K562 (cell line): Measurements from ENCODE around the gene PGF. TPM values are rescaled to one million over a fixed set of nuclear protein-coding genes. Genes with fewer than 3 reads are reported as not detected.
A peak's percentile ranks its signal among the peaks of the same experiment; 100 is the strongest.

Experiments used
- ATAC-seq: fragments of 200-7000 bp; cut with Tn5 transposase; 3 replicates; pipeline ENCODE4 v1.9.1; 2020; ENCODE audit warnings: moderate library complexity
- BruUV-seq: library from RNA; stranded (reverse); fragments of 400-500 nt; replicated peaks from 2 replicates; lab custom pipeline; 2021; lab: Mats Ljungman, UMichigan
- CTCF ChIA-PET: fragments of 300-600 bp; formaldehyde crosslinking; extraction: SDS; loops from one replicate; lab custom pipeline; 2021; ENCODE audit warnings: low intra/inter-chr PET ratio; lab: Yijun Ruan, JAX
- POLR2A ChIA-PET: fragments of 300-600, 350-650 bp; sonication (Branson Sonifier 250); formaldehyde crosslinking; extraction: SDS; loops from one replicate; lab custom pipeline; 2021; ENCODE audit warnings: antibody characterized with exemption, inconsistent platforms; lab: Yijun Ruan, JAX
- DNase-seq, 4 experiments: peaks; one replicate each; pipeline versions ENCODE4 v3.0.0 to v3.0.0-alpha.2; 2011 to 2018; ENCODE audit warnings: low spot score in 3 of 4, mixed read lengths in 3 of 4; ENCODE audit errors: extremely low read depth in 1 of 4
- FAIRE-seq: peaks from 2 replicates; lab custom pipeline; 2011; peaks lifted over from hg19 to GRCh38; lab: Jason Lieb, UNC
- H2AFZ ChIP-seq: 2 replicates; pipeline ENCODE4 v1.6.0; 2011; ENCODE audit warnings: low read depth, low read length, control low read depth, inconsistent platforms
- H3K27ac ChIP-seq: fragments of 200-600 bp; 3 replicates; pipeline ENCODE4 v1.8.0; 2011; ENCODE audit warnings: low read depth, mild to moderate bottlenecking, control low read depth, inconsistent platforms, low read length, moderate library complexity, mixed read lengths; ENCODE audit errors: extremely low read depth
- H3K27me3 ChIP-seq, 2 experiments: fragments of 300-600 bp in 1 of 2; 2 replicates in 1 of 2; 3 replicates in 1 of 2; pipeline versions ENCODE4 v1.6.0 to v1.8.0; 2011; ENCODE audit warnings: inconsistent platforms in 2 of 2, low read length in 2 of 2, mild to moderate bottlenecking in 1 of 2, mixed read lengths in 1 of 2, moderate library complexity in 1 of 2; ENCODE audit not compliant: control insufficient read depth in 2 of 2, insufficient read depth in 2 of 2
- H3K36me3 ChIP-seq: fragments of 300-600 bp; 3 replicates; pipeline ENCODE4 v1.8.0; 2011; ENCODE audit warnings: mild to moderate bottlenecking, low read length, inconsistent platforms; ENCODE audit not compliant: control insufficient read depth, insufficient read depth
- H3K4me1 ChIP-seq, 2 experiments: fragments of 200-600 bp in 1 of 2; replicated peaks in 1 of 2; 2 replicates in 1 of 2; 3 replicates in 1 of 2; pipeline versions ENCODE4 v1.5.1 to v1.8.0; 2011; ENCODE audit warnings: inconsistent platforms in 2 of 2, low read length in 2 of 2, mild to moderate bottlenecking in 1 of 2, mixed read lengths in 1 of 2, moderate library complexity in 1 of 2; ENCODE audit not compliant: control insufficient read depth in 2 of 2, insufficient read depth in 2 of 2
- H3K4me2 ChIP-seq: 2 replicates; pipeline ENCODE4 v1.6.1; 2011; ENCODE audit warnings: low read length, control low read depth, inconsistent platforms, mixed read lengths; ENCODE audit not compliant: insufficient read depth
- H3K4me3 ChIP-seq: fragments of 200-600 bp; sonication (generic), shearing (Covaris generic); 2 replicates; pipeline ENCODE4 v1.5.1; 2016; ENCODE audit warnings: control low read depth, inconsistent platforms
- H3K79me2 ChIP-seq: fragments of 200-600 bp; 3 replicates; pipeline ENCODE4 v1.8.0; 2011; ENCODE audit warnings: low read length, inconsistent platforms; ENCODE audit not compliant: control insufficient read depth, insufficient read depth
- H3K9ac ChIP-seq, 2 experiments: 2 replicates each; pipeline versions ENCODE4 v1.6.0 to v1.6.1; 2011; ENCODE audit warnings: low read depth in 2 of 2, low read length in 2 of 2, control low read depth in 1 of 2, inconsistent platforms in 1 of 2, mild to moderate bottlenecking in 1 of 2, mixed read lengths in 1 of 2; ENCODE audit not compliant: insufficient read depth in 1 of 2
- H3K9me1 ChIP-seq: one replicate; pipeline ENCODE4 v1.6.0; 2011; ENCODE audit warnings: inconsistent platforms, mild to moderate bottlenecking, low read length, moderate library complexity; ENCODE audit not compliant: control insufficient read depth, insufficient read depth
- H3K9me3 ChIP-seq: replicated peaks from 2 replicates; pipeline ENCODE4 v1.5.1; 2011; ENCODE audit warnings: low read depth, low read length, inconsistent platforms; ENCODE audit not compliant: control insufficient read depth, insufficient read depth
- H4K20me1 ChIP-seq: replicated peaks from 2 replicates; pipeline ENCODE4 v1.6.1; 2011; ENCODE audit warnings: low read length, inconsistent platforms, mixed read lengths; ENCODE audit not compliant: control insufficient read depth, insufficient read depth
- DACH1 ChIP-seq: fragments of 450-650 bp; IDR thresholded peaks from 2 replicates; pipeline ENCODE4 v1.6.1; 2018; ENCODE audit not compliant: partially characterized antibody
- IRF2 ChIP-seq: sonication (generic); formaldehyde crosslinking; IDR thresholded peaks from 2 replicates; pipeline ENCODE4 v1.8.1; 2022; ENCODE audit warnings: mild to moderate bottlenecking, missing genetic modification reagents
- KAT8 ChIP-seq: fragments of 450-650 bp; IDR thresholded peaks from 2 replicates; pipeline ENCODE4 v1.6.1; 2016; ENCODE audit warnings: low read depth, mild to moderate bottlenecking
- POLR2B ChIP-seq: fragments of 450-650 bp; IDR thresholded peaks from 2 replicates; pipeline ENCODE4 v1.6.1; 2018; ENCODE audit warnings: low read depth; ENCODE audit not compliant: partially characterized antibody
- PTTG1 ChIP-seq: fragments of 450-650 bp; IDR thresholded peaks from 2 replicates; pipeline ENCODE4 v1.6.1; 2016; ENCODE audit warnings: low read depth, mild to moderate bottlenecking, missing genetic modification characterization, missing compliant biosample characterization
- RBBP5 ChIP-seq: fragments of 200-600 bp; sonication (generic); IDR thresholded peaks from 2 replicates; pipeline ENCODE4 v1.6.1; 2012; ENCODE audit warnings: borderline replicate concordance, mild to moderate bottlenecking, low read length, control low read depth, inconsistent platforms; ENCODE audit not compliant: insufficient read depth, poor library complexity, severe bottlenecking
- SETDB1 ChIP-seq: IDR thresholded peaks from one replicate; pipeline ENCODE4 v1.6.1; 2012; ENCODE audit warnings: low read length, control low read depth, inconsistent platforms
- SMAD4 ChIP-seq: fragments of 250-450 bp; sonication (Bioruptor Pico); conservative IDR thresholded peaks from 2 replicates; pipeline ENCODE4 v1.8.0; 2021; ENCODE audit warnings: inconsistent platforms, mild to moderate bottlenecking, moderate library complexity
- SMC3 ChIP-seq: conservative IDR thresholded peaks from 2 replicates; pipeline ENCODE4 v1.6.1; 2011; ENCODE audit warnings: low read depth, low read length, improper control_type of control experiment; ENCODE audit not compliant: insufficient read depth
- SUPT5H ChIP-seq: fragments of 450-650 bp; IDR thresholded peaks from 2 replicates; pipeline ENCODE4 v1.6.1; 2016
- ZNF224 ChIP-seq: sonication (generic); formaldehyde crosslinking; IDR thresholded peaks from 2 replicates; pipeline ENCODE4 v1.8.0; 2022; ENCODE audit warnings: mild to moderate bottlenecking, missing genetic modification reagents
- ZNF445 ChIP-seq: fragments of 250-450 bp; sonication (Bioruptor Pico); IDR thresholded peaks from 2 replicates; pipeline ENCODE4 v1.4.0; 2020; ENCODE audit warnings: low read depth, mild to moderate bottlenecking, moderate library complexity
- WGBS: fragments of 100-300 bp; shearing (Covaris generic); methylation state at CpG from one replicate; pipeline ENCODE4 v1.1.6; 2016; ENCODE audit warnings: low coverage, mixed read lengths; ENCODE audit not compliant: insufficient coverage; ENCODE audit errors: missing lambda C conversion rate; 5-methylcytosine and 5-hydroxymethylcytosine counted together
- in situ Hi-C: fragments of 300-500 bp; cut with MboI; formaldehyde crosslinking; loops from 4 replicates; pipeline ENCODE4 v1.15.0; 2018; ENCODE audit warnings: inconsistent platforms, mixed read lengths
- intact Hi-C: fragments of 100-400 bp; cut with micrococcal nuclease; formaldehyde crosslinking; loops from 2 replicates; pipeline ENCODE4 v1.14.2; 2022
- polyA plus RNA-seq, 8 experiments: library from polyadenylated mRNA; depleted of rRNA in 4 of 8; stranded (reverse) in 5 of 8; unstranded in 3 of 8; fragments of >200 nt; fragmentation: Nextera tagmentation in 2 of 8; fragmentation: Illumina TruSeq in 1 of 8; extraction: Ambion mirVana in 2 of 8; extraction: Trizol in 1 of 8; gene quantifications; 2 replicates each; pipeline versions ENCODE4 v1.2.1 to v1.2.3, GENCODE V29; 2011 to 2014; ENCODE audit warnings: inconsistent platforms in 1 of 8, missing spikeins in 1 of 8
- total RNA-seq, 7 experiments: library from RNA; depleted of rRNA in 6 of 7; stranded (reverse); fragments of >200 nt in 6 of 7; fragmentation: Illumina TruSeq in 2 of 7; extraction: Trizol in 2 of 7; gene quantifications; 2 replicates each; pipeline versions ENCODE4 v1.2.1 to v1.2.3, GENCODE V29; 2011 to 2021; ENCODE audit warnings: low replicate concordance in 1 of 7
- TF ChIP-seq, protein P1 (sequence below), 2 experiments: fragments of 450-650 bp; IDR thresholded peaks; 2 replicates each; pipeline ENCODE4 v1.6.1; 2016
- TF ChIP-seq, protein P2 (sequence below): fragments of 250-450 bp; sonication (Bioruptor Pico); IDR thresholded peaks from 2 replicates; pipeline ENCODE4 v1.8.0; 2021; ENCODE audit warnings: borderline replicate concordance, mild to moderate bottlenecking, moderate library complexity; ENCODE audit not compliant: poor library complexity, severe bottlenecking
- TF ChIP-seq, protein P3 (sequence below): fragments of 450-650 bp; IDR thresholded peaks from 2 replicates; pipeline ENCODE4 v1.6.1; 2018; ENCODE audit not compliant: partially characterized antibody

Gene PGF
- total and polyA plus RNA-seq, 9 of the 15 experiments (the other 6 are each of a cell fraction or from before 2014, with no cell fraction given): 0.04 to 0.44 (median 0.18) TPM

DNA sequence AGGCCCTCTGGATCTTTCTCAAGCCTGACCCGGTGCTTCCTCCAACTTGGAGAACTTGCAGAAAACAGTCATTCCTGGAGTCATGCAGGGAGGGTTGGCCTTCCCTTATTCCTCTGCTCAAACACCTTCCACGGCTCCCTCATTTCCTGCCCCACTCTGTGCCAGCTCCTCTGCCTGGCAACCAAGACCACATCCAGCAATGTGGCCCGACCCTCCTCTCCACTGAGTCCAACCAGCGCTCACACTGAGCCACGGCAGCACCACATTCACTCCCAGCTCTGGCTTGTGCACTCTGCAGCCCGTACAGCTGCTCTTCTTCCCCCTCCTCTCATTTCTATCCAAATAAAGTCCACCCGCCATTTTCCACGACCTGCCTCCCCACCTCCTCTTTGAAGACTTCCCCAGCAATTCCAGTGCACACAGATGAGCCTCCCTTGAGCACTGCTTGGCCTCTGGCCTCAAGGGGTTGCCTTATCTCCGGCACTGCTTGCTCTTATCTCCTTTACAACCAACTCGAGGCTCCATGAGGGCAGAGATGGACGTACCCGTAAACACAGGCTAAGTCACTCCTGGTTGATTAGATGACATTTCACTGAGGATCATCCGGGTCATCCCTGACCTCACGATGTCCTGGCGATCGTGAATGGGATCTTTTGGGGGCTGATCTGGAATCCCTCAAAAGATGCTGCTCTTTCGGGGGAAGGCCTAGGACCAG, 5.4 kb downstream of the PGF start (continued):
- no peak for TF ChIP-seq KAT8

DNA sequence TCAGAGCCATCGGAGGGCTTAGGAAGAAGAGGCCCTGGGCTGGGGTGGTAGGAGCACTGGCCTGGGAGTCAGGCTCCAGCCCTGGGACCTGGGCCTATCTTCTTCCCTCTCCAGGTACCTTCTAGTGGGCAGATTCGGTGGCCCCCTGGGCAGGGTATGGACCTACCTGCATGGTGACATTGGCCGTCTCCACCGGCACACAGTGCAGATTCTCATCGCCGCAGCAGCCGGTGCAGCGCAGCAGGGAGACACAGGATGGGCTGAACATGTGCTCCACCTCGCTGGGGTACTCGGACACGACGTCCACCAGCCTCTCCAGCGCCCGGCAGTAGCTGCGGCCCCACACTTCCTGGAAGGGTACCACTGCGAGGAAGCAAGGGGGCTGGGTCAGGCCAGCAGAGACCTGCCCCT, 6.2 kb downstream of the PGF start:
- POLR2A ChIA-PET: interaction anchor here (0.6 kb wide), 1 partner anchor 402 kb away, joined by 4 read pairs; no protein-coding TSS in a partner anchor
- intact Hi-C loops (loop anchor here (5.0 to 10.0 kb wide), 2 partner anchors 53 to 356 kb away; partner anchors contain the start of gene EIF2B2), in situ Hi-C loops (no loop called here)
- no peaks in the 10 kb centered on the region for H3K79me2 ChIP-seq
- H3K9me1 ChIP-seq: no peaks in the 10 kb centered on the region
- FAIRE-seq: no peak
- BruUV-seq: no TSS peak
- no peak for ATAC-seq
- H3K27ac ChIP-seq: no peak overlapping the region
- no peak overlapping the region for H3K4me3 ChIP-seq
- H2AFZ ChIP-seq: no peak overlapping the region
- no peak overlapping the region for H3K4me2 ChIP-seq
- peaks cover 6 to 43% of the 10 kb centered on the region in 2 experiments; a peak in 3 of 5 replicates for H3K4me1 ChIP-seq
- no peaks in the 10 kb centered on the region for H3K9me3 ChIP-seq
- no peak for DNase-seq
- H3K36me3 ChIP-seq: no peaks in the 10 kb centered on the region
- no peaks in the 10 kb centered on the region for H4K20me1 ChIP-seq
- CTCF ChIA-PET: no interaction called here
- TF ChIP-seq IRF2 (CRISPR knock-in tag): no peak
- TF ChIP-seq ZNF224 (CRISPR knock-in tag): no peak
- TF ChIP-seq RBBP5: no peak
- no peak for TF ChIP-seq POLR2B
- no peak for TF ChIP-seq SUPT5H
- TF ChIP-seq, protein P1, sequence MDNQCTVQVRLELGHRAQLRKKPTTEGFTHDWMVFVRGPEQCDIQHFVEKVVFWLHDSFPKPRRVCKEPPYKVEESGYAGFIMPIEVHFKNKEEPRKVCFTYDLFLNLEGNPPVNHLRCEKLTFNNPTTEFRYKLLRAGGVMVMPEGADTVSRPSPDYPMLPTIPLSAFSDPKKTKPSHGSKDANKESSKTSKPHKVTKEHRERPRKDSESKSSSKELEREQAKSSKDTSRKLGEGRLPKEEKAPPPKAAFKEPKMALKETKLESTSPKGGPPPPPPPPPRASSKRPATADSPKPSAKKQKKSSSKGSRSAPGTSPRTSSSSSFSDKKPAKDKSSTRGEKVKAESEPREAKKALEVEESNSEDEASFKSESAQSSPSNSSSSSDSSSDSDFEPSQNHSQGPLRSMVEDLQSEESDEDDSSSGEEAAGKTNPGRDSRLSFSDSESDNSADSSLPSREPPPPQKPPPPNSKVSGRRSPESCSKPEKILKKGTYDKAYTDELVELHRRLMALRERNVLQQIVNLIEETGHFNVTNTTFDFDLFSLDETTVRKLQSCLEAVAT (IDR thresholded peaks at IDR 0.05): no peak
- no peak for TF ChIP-seq DACH1
- TF ChIP-seq PTTG1 (tag): no peak
- no peak for TF ChIP-seq SETDB1
- no peak for TF ChIP-seq SMC3
- TF ChIP-seq, protein P2, sequence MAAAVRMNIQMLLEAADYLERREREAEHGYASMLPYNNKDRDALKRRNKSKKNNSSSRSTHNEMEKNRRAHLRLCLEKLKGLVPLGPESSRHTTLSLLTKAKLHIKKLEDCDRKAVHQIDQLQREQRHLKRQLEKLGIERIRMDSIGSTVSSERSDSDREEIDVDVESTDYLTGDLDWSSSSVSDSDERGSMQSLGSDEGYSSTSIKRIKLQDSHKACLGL (CRISPR knock-in tag): no peak
- TF ChIP-seq, protein P3, sequence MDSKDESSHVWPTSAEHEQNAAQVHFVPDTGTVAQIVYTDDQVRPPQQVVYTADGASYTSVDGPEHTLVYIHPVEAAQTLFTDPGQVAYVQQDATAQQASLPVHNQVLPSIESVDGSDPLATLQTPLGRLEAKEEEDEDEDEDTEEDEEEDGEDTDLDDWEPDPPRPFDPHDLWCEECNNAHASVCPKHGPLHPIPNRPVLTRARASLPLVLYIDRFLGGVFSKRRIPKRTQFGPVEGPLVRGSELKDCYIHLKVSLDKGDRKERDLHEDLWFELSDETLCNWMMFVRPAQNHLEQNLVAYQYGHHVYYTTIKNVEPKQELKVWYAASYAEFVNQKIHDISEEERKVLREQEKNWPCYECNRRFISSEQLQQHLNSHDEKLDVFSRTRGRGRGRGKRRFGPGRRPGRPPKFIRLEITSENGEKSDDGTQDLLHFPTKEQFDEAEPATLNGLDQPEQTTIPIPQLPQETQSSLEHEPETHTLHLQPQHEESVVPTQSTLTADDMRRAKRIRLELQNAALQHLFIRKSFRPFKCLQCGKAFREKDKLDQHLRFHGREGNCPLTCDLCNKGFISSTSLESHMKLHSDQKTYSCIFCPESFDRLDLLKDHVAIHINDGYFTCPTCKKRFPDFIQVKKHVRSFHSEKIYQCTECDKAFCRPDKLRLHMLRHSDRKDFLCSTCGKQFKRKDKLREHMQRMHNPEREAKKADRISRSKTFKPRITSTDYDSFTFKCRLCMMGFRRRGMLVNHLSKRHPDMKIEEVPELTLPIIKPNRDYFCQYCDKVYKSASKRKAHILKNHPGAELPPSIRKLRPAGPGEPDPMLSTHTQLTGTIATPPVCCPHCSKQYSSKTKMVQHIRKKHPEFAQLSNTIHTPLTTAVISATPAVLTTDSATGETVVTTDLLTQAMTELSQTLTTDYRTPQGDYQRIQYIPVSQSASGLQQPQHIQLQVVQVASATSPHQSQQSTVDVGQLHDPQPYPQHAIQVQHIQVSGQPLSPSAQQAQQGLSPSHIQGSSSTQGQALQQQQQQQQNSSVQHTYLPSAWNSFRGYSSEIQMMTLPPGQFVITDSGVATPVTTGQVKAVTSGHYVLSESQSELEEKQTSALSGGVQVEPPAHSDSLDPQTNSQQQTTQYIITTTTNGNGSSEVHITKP: no peak
- no peak for TF ChIP-seq ZNF445 (CRISPR knock-in tag)
- no peak for TF ChIP-seq SMAD4 (CRISPR knock-in tag)
- peak overlapping the region in 1 of 2 experiments; percentile 45; a peak in 1 of 4 replicates for H3K9ac ChIP-seq
- WGBS: 88% methylated on average over 1 of the region's 16 CpGs
- no peaks in the 10 kb centered on the region for H3K27me3 ChIP-seq
